Transverse colon (tissue), 3 donors: ENCODE data around the gene CD52.

Experiments
- CTCF ChIP-seq, 5 experiments: fragments of 200-600 bp in 3 of 5; fragments of 450-650 bp in 2 of 5; sonication (generic) in 3 of 5; IDR thresholded peaks; 1 replicate in 2 of 5; 2 replicates in 3 of 5; pipeline ENCODE4 v1.5.1; 2016 to 2017; ENCODE audit warnings: antibody characterized with exemption in 5 of 5, inconsistent platforms in 3 of 5, mild to moderate bottlenecking in 2 of 5, moderate library complexity in 1 of 5
- EP300 ChIP-seq: sonication (generic); formaldehyde crosslinking; IDR thresholded peaks from one replicate; pipeline ENCODE4 v1.6.1; 2017; ENCODE audit warnings: antibody characterized with exemption, low read depth

- no peak for TF ChIP-seq CTCF (IDR thresholded peaks at IDR 0.05)
- no peak for TF ChIP-seq EP300
Measured at GRCh38 chr1:26296340-26297056, 21.3 kb upstream of the CD52 start.
